A673 (cell line): Measurements from ENCODE around the gene ADPRM.

Source experiments
- CTCF ChIP-seq: fragments of 300-800, 200-600 bp; sonication (generic); conservative IDR thresholded peaks from 2 replicates; pipeline ENCODE4 v1.5.1; 2017; ENCODE audit warnings: low read depth, mild to moderate bottlenecking, antibody characterized with exemption, low read length, moderate library complexity, mixed read lengths
- EZH2 ChIP-seq: fragments of 200-600 bp; sonication (generic); IDR thresholded peaks from 2 replicates; pipeline ENCODE4 v1.6.1; 2017; ENCODE audit warnings: borderline replicate concordance, low read depth, mild to moderate bottlenecking, mixed read lengths, antibody characterized with exemption, low read length; ENCODE audit not compliant: poor library complexity, severe bottlenecking

DNA sequence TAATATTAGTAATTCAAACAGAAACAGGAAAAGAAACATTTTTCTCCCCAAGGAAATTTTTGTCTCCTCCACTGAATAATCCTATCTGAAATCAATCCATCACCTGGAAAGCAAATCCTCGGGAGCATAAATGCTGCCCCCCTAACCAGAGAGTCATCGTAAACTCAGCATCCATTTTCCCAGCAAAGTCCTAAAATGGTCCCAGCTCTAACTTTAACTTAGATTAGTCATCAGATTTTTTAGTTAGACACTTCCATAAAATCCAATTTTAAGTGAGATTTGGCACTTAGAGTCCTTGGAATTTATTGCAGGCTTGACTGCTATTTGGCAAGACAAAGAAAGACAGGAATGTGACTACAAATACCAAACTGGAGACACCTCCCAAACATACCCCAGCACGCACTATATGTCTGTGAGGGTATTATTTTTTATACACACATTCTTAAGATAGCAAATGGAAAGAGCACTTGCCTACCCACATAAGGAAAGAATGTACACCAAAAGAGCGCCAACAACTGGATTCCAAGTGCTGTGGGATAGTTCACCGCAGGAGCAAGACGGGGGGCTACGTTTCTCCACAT lies 15.4 kb upstream of the ADPRM start:
- TF ChIP-seq CTCF = no peak
- no peak for TF ChIP-seq EZH2
